Neuronal stem cell (in vitro differentiated cells): ENCODE data around the gene GAS7.

ENCODE experiments used
- DNase-seq: peaks from one replicate; pipeline ENCODE4 v3.0.0-alpha.2; 2013; ENCODE audit warnings: low spot score
- H2AFZ ChIP-seq: one replicate; pipeline ENCODE4 v1.6.1; 2013; ENCODE audit warnings: mild to moderate bottlenecking, low read length, inconsistent platforms
- H2AK5ac ChIP-seq: 2 replicates; pipeline ENCODE4 v1.6.1; 2013; ENCODE audit warnings: low read depth, mild to moderate bottlenecking, inconsistent platforms, low read length, moderate library complexity, mixed read lengths
- H2BK120ac ChIP-seq: 2 replicates; pipeline ENCODE4 v1.6.1; 2013; ENCODE audit warnings: low read depth, mild to moderate bottlenecking, inconsistent platforms, low read length, moderate library complexity, mixed read lengths
- H2BK12ac ChIP-seq: one replicate; pipeline ENCODE4 v1.6.1; 2013; ENCODE audit warnings: low read length, inconsistent platforms
- H2BK15ac ChIP-seq: 2 replicates; pipeline ENCODE4 v1.6.1; 2013; ENCODE audit warnings: mild to moderate bottlenecking, low read length, inconsistent platforms, mixed read lengths
- H2BK5ac ChIP-seq: one replicate; pipeline ENCODE4 v1.6.1; 2013; ENCODE audit warnings: inconsistent platforms, mild to moderate bottlenecking, low read length, moderate library complexity
- H3K14ac ChIP-seq: one replicate; pipeline ENCODE4 v1.6.1; 2013; ENCODE audit warnings: low read length, inconsistent platforms
- H3K18ac ChIP-seq: 2 replicates; pipeline ENCODE4 v1.6.1; 2013; ENCODE audit warnings: low read length, inconsistent platforms
- H3K23ac ChIP-seq: 2 replicates; pipeline ENCODE4 v1.6.1; 2013; ENCODE audit warnings: low read depth, mild to moderate bottlenecking, mixed read lengths, low read length, inconsistent platforms; ENCODE audit not compliant: poor library complexity
- H3K27ac ChIP-seq: replicated peaks from 3 replicates; pipeline ENCODE4 v1.5.1; 2013; ENCODE audit warnings: low read length, inconsistent platforms
- H3K27me3 ChIP-seq, 3 experiments: 2 replicates each; pipeline ENCODE4 v1.6.1; 2013; ENCODE audit warnings: low read length in 3 of 3, mild to moderate bottlenecking in 2 of 3, inconsistent platforms in 1 of 3, low read depth in 1 of 3, mixed read lengths in 1 of 3, moderate library complexity in 1 of 3; ENCODE audit not compliant: control insufficient read depth in 3 of 3, insufficient read depth in 3 of 3
- H3K36me3 ChIP-seq, 2 donors: replicated peaks in 1 of 2; 2 replicates each; pipeline ENCODE4 v1.6.1; 2013; ENCODE audit warnings: low read length in 2 of 2; ENCODE audit not compliant: control insufficient read depth in 2 of 2, insufficient read depth in 2 of 2
- H3K4ac ChIP-seq: 2 replicates; pipeline ENCODE4 v1.6.1; 2013; ENCODE audit warnings: inconsistent platforms, mild to moderate bottlenecking, low read length, moderate library complexity
- H3K4me1 ChIP-seq, 2 donors: 1 replicate in 1 of 2; 2 replicates in 1 of 2; pipeline ENCODE4 v1.6.1; 2013; ENCODE audit warnings: low read length in 2 of 2, low read depth in 1 of 2; ENCODE audit not compliant: control insufficient read depth in 2 of 2, insufficient read depth in 1 of 2
- H3K4me2 ChIP-seq: one replicate; pipeline ENCODE4 v1.6.1; 2013; ENCODE audit warnings: mild to moderate bottlenecking, low read length, inconsistent platforms; ENCODE audit not compliant: insufficient read depth, poor library complexity, severe bottlenecking
- H3K4me3 ChIP-seq, 2 donors: 2 replicates each; pipeline ENCODE4 v1.5.1; 2013; ENCODE audit warnings: low read length in 2 of 2, mild to moderate bottlenecking in 2 of 2, inconsistent platforms in 1 of 2, moderate library complexity in 1 of 2
- H3K79me1 ChIP-seq: one replicate; pipeline ENCODE4 v1.6.1; 2013; ENCODE audit warnings: low read depth, mild to moderate bottlenecking, inconsistent platforms, low read length, moderate library complexity
- H3K9ac ChIP-seq: one replicate; pipeline ENCODE4 v1.6.1; 2013; ENCODE audit warnings: mild to moderate bottlenecking, low read depth, low read length, inconsistent platforms; ENCODE audit not compliant: poor library complexity
- H3K9me3 ChIP-seq, 2 donors: replicated peaks in 1 of 2; 2 replicates each; pipeline versions ENCODE3 to v1.6.1; 2013; ENCODE audit warnings: low read length in 2 of 2, mild to moderate bottlenecking in 2 of 2, inconsistent platforms in 1 of 2, low read depth in 1 of 2, mixed read lengths in 1 of 2, moderate library complexity in 1 of 2; ENCODE audit not compliant: control insufficient read depth in 2 of 2, insufficient read depth in 1 of 2
- H4K8ac ChIP-seq: one replicate; pipeline ENCODE4 v1.6.1; 2013; ENCODE audit warnings: low read depth, mild to moderate bottlenecking, inconsistent platforms, low read length, moderate library complexity
- H4K91ac ChIP-seq: one replicate; pipeline ENCODE4 v1.6.1; 2013; ENCODE audit warnings: low read length, low read depth, mild to moderate bottlenecking, inconsistent platforms; ENCODE audit not compliant: poor library complexity
- WGBS, 2 donors: extraction: QIAGEN DNeasy Blood & Tissue Kit; methylation state at CpG; one replicate each; pipeline ENCODE4 v1.1.7; 2013; ENCODE audit warnings: missing lambda C conversion rate in 2 of 2, mixed read lengths in 1 of 2; ENCODE audit not compliant: insufficient read length in 2 of 2, insufficient replicate concordance in 1 of 2; ENCODE audit errors: extremely low coverage in 2 of 2; 5-methylcytosine and 5-hydroxymethylcytosine counted together

GAS7 gene

GRCh38 chr17:9944704-9945103 is 253.7 kb downstream of the GAS7 start:
- Histone ChIP-seq H3K4me1 (peaks cover 0 to 2% of the 10 kb centered on the region in 2 donors), H2BK15ac (no peak overlapping the region), H3K27me3 (no peaks in the 10 kb centered on the region), H4K8ac (no peak overlapping the region), H3K4me3 (no peak overlapping the region), H3K14ac (no peak overlapping the region), H3K27ac (no peak overlapping the region), H3K36me3 (no peaks in the 10 kb centered on the region), H2AK5ac (no peak overlapping the region), H3K18ac (no peak overlapping the region), H3K79me1 (no peaks in the 10 kb centered on the region), H3K9ac (no peak overlapping the region), H3K23ac (no peak overlapping the region), H2BK120ac (no peak overlapping the region), H4K91ac (no peak overlapping the region), H3K9me3 (no peaks in the 10 kb centered on the region), H2AFZ (no peak overlapping the region), H2BK12ac (no peak overlapping the region), H3K4me2 (no peak overlapping the region), H3K4ac (no peak overlapping the region), H2BK5ac (no peak overlapping the region)
- DNase-seq: no peak
- no CpG with 5 or more reads among the region's 7 CpGs for WGBS, 2 donors

- H2AFZ ChIP-seq: no peak overlapping the region
- WGBS, 2 donors: no CpG with 5 or more reads among the region's 9 CpGs
- H3K27me3 ChIP-seq: no peaks in the 10 kb centered on the region
- peak overlapping the region; percentile 6 for H2BK5ac ChIP-seq
- no peak overlapping the region for H3K27ac ChIP-seq
- no peak overlapping the region for H2AK5ac ChIP-seq
- no peaks in the 10 kb centered on the region for H3K4me1 ChIP-seq
- no peak overlapping the region for H2BK120ac ChIP-seq
- no peak for DNase-seq
- no peaks in the 10 kb centered on the region for H3K79me1 ChIP-seq
- H3K9me3 ChIP-seq: no peaks in the 10 kb centered on the region
- no peak overlapping the region for H3K9ac ChIP-seq
- no peak overlapping the region for H3K23ac ChIP-seq
- no peaks in the 10 kb centered on the region for H3K36me3 ChIP-seq
- no peak overlapping the region for H3K4me3 ChIP-seq
- no peak overlapping the region for H3K4me2 ChIP-seq
- H3K14ac ChIP-seq: no peak overlapping the region
- no peak overlapping the region for H3K4ac ChIP-seq
- H4K91ac ChIP-seq: no peak overlapping the region
- no peak overlapping the region for H2BK15ac ChIP-seq
- no peak overlapping the region for H4K8ac ChIP-seq
- H3K18ac ChIP-seq: no peak overlapping the region
- H2BK12ac ChIP-seq: no peak overlapping the region
Measured at GRCh38 chr17:9943343-9943742, 255.1 kb downstream of the GAS7 start.

GRCh38 chr17:9942885-9943284 is 255.5 kb downstream of the GAS7 start:
- no peaks in the 10 kb centered on the region for H3K9me3 ChIP-seq
- H3K9ac ChIP-seq: no peak overlapping the region
- H3K79me1 ChIP-seq: no peaks in the 10 kb centered on the region
- H2AK5ac ChIP-seq: no peak overlapping the region
- H3K4me1 ChIP-seq: no peaks in the 10 kb centered on the region
- no peak overlapping the region for H2BK120ac ChIP-seq
- no peak overlapping the region for H3K18ac ChIP-seq
- no peak for DNase-seq
- no peak overlapping the region for H3K4me3 ChIP-seq
- H2AFZ ChIP-seq: no peak overlapping the region
- no peak overlapping the region for H3K27ac ChIP-seq
- H4K91ac ChIP-seq: no peak overlapping the region
- no CpG with 5 or more reads among the region's 13 CpGs for WGBS, 2 donors
- H3K27me3 ChIP-seq: no peaks in the 10 kb centered on the region
- no peak overlapping the region for H2BK15ac ChIP-seq
- no peak overlapping the region for H2BK12ac ChIP-seq
- peak overlapping the region; percentile 6 for H2BK5ac ChIP-seq
- no peak overlapping the region for H3K23ac ChIP-seq
- no peak overlapping the region for H4K8ac ChIP-seq
- H3K36me3 ChIP-seq: no peaks in the 10 kb centered on the region
- H3K4me2 ChIP-seq: no peak overlapping the region
- no peak overlapping the region for H3K4ac ChIP-seq
- H3K14ac ChIP-seq: no peak overlapping the region

DNA sequence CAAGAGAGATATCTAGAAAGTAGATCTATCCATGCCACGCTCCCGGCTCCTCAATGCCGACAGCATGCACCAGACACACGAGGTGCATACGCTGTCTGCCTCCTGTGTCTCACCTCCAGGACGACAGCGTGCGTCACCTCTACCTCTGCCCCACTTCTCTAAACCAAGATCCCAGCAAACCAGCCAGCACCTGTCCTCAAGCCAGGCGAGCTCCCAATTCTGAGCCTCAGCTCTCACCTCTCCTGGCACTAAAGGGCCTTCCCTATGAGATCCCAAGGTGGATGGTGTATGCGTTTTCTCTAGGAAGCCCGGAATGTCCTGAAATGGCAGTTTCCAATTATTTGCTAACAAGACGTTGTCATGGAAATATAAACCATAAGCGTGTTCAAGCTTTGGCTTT is 257.1 kb downstream of the GAS7 start:
- Histone ChIP-seq H2BK15ac (no peak overlapping the region), H3K4ac (no peak overlapping the region)
- no CpG with 5 or more reads among the region's 13 CpGs for WGBS, 2 donors

More for the DNA sequence above, 257.1 kb downstream of the GAS7 start:
- Histone ChIP-seq H4K8ac (no peak overlapping the region), H3K18ac (no peak overlapping the region), H2BK5ac (no peak overlapping the region), H3K79me1 (no peaks in the 10 kb centered on the region), H3K36me3 (no peaks in the 10 kb centered on the region), H3K4me2 (no peak overlapping the region), H3K9ac (no peak overlapping the region), H4K91ac (no peak overlapping the region), H2BK12ac (no peak overlapping the region), H3K14ac (no peak overlapping the region), H3K23ac (no peak overlapping the region), H3K27me3 (no peaks in the 10 kb centered on the region), H2AFZ (no peak overlapping the region), H3K27ac (no peak overlapping the region), H2AK5ac (no peak overlapping the region), H3K4me3 (peak overlapping the region in 1 of 2 donors; percentile 27), H2BK120ac (no peak overlapping the region), H3K4me1 (no peaks in the 10 kb centered on the region), H3K9me3 (no peaks in the 10 kb centered on the region)
- DNase-seq: no peak
